GM18909 (cell line): ENCODE results near the gene GZF1.

Experiments
- ATAC-seq: cut with Tn5 transposase; IDR thresholded peaks from one replicate; pipeline ENCODE4 v1.9.1; 2021; ENCODE audit warnings: mild to moderate bottlenecking; ENCODE audit not compliant: unreplicated experiment, poor library complexity

GZF1 gene

GRCh38 chr20:23368316-23369071 is 6.5 kb downstream of the GZF1 start:
- no peak for ATAC-seq

- no peak for ATAC-seq
Observed at GRCh38 chr20:23369072-23369823, 7.3 kb downstream of the GZF1 start.

GRCh38 chr20:23370274-23370673 is 8.3 kb downstream of the GZF1 start:
- ATAC-seq = no peak

GRCh38 chr20:23370873-23371272 is 8.9 kb downstream of the GZF1 start:
- no peak for ATAC-seq

- ATAC-seq = no peak
Observed at GRCh38 chr20:23371496-23371895, 9.5 kb downstream of the GZF1 start.

GRCh38 chr20:23374441-23374840 is 12.5 kb downstream of the GZF1 start:
- ATAC-seq = no peak

- ATAC-seq = no peak
Observed at GRCh38 chr20:23375827-23376226, 13.8 kb downstream of the GZF1 start.

- ATAC-seq = no peak
Observed at GRCh38 chr20:23379772-23380171, 17.8 kb downstream of the GZF1 start.

- ATAC-seq = no peak
Observed at GRCh38 chr20:23381876-23382275, 19.9 kb downstream of the GZF1 start.

GRCh38 chr20:23386304-23387117 is 24.5 kb downstream of the GZF1 start:
- no peak for ATAC-seq

GRCh38 chr20:23387118-23387443 is 25.1 kb downstream of the GZF1 start:
- ATAC-seq = no peak

- ATAC-seq = no peak
Observed at GRCh38 chr20:23390091-23390774, 28.3 kb downstream of the GZF1 start.

GRCh38 chr20:23391707-23392310 is 29.8 kb downstream of the GZF1 start:
- no peak for ATAC-seq

- no peak for ATAC-seq
Observed at GRCh38 chr20:23393996-23394775, 32.2 kb downstream of the GZF1 start.

- no peak for ATAC-seq
Observed at GRCh38 chr20:23396950-23397627, 35.1 kb downstream of the GZF1 start.

GRCh38 chr20:23397961-23398360 is 36.0 kb downstream of the GZF1 start:
- no peak for ATAC-seq

GRCh38 chr20:23399568-23400241 is 37.7 kb downstream of the GZF1 start:
- ATAC-seq = peak; percentile 76

GRCh38 chr20:23401051-23401450 is 39.1 kb downstream of the GZF1 start:
- ATAC-seq = no peak
